Astrocyte of the cerebellum (primary cell): ENCODE data around the gene SEC24D.

Experiments
- DNase-seq: peaks from one replicate; pipeline ENCODE4 v3.0.0-alpha.2; 2011; ENCODE audit warnings: low read depth
- H3K4me3 ChIP-seq: 2 replicates; pipeline ENCODE4 v1.5.1; 2011; ENCODE audit warnings: mild to moderate bottlenecking, low read depth, low read length, moderate library complexity
- in situ Hi-C: cut with HindIII; loops from 2 replicates; pipeline ENCODE4 v1.10.0; 2017; ENCODE audit warnings: low sequenced_read_pairs
- TF ChIP-seq, protein P1 (sequence below): IDR thresholded peaks from 2 replicates; pipeline ENCODE4 v1.5.1; 2012; ENCODE audit warnings: low read length, low read depth, moderate library complexity, mild to moderate bottlenecking; ENCODE audit errors: missing control alignments

Gene SEC24D

DNA sequence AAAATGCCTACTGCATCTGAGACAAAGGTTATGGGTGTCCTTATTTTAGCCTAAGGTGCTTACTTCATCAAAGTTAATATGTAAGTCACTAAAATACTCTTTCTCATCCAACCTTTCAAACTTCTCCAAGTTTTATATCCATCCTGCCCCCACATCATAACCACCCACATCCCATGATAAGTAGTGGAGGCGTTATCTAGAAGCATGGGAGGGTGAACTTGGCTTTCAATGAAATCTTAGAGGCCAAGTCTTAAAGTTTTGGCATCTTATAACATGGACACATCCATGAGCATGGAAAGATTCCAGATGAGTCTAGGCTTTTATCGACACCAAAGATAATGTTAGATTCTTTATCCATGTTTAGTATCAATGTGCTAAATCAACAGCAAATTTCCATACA is 22.9 kb upstream of the SEC24D start:
- TF ChIP-seq, protein P1, sequence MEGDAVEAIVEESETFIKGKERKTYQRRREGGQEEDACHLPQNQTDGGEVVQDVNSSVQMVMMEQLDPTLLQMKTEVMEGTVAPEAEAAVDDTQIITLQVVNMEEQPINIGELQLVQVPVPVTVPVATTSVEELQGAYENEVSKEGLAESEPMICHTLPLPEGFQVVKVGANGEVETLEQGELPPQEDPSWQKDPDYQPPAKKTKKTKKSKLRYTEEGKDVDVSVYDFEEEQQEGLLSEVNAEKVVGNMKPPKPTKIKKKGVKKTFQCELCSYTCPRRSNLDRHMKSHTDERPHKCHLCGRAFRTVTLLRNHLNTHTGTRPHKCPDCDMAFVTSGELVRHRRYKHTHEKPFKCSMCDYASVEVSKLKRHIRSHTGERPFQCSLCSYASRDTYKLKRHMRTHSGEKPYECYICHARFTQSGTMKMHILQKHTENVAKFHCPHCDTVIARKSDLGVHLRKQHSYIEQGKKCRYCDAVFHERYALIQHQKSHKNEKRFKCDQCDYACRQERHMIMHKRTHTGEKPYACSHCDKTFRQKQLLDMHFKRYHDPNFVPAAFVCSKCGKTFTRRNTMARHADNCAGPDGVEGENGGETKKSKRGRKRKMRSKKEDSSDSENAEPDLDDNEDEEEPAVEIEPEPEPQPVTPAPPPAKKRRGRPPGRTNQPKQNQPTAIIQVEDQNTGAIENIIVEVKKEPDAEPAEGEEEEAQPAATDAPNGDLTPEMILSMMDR, result no peak
- in situ Hi-C loops, result no loop called here
- no peak overlapping the region for H3K4me3 ChIP-seq
- no peak for DNase-seq

- TF ChIP-seq, protein P1, result no peak
- no peak overlapping the region for H3K4me3 ChIP-seq
- no peak for DNase-seq
- in situ Hi-C loops, result no loop called here
These were observed 21.8 kb upstream of the SEC24D start for GRCh38 chr4:118857760-118858159.

DNA sequence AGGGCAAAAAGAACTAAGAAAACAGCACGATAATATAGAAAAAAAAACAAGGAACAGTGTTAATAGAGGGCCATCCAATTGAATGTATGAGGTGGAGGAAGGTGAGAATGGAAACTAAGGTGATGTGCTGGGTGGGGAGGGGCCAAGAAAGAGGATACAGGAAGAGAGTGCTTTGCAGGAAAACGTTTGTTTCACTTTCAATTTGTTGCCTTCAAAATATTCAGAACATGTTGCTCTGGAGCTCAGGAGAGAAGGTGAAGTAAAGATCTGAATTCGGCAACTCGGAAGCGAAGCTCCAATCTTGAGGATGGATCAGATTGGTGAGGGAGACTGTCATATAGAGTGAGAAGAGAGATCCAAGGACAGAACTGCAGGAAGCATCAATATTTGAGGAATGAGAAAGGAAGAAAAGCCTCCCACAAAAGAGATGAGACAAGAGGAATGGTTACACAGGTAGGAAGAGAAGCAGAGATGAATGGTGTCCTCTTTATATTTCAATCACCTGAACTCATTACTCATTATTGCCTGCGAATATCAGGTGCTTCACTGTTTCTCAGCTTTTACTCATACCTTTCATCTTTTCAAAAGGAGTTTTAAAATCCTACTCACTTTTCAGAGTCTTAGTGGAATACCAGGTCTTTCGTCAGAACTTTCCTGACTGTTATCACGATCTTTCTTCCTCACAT is 14.7 kb upstream of the SEC24D start:
- TF ChIP-seq, protein P1, result no peak
- in situ Hi-C loops, result no loop called here
- peak overlapping the region; percentile 20 for H3K4me3 ChIP-seq
- DNase-seq, result no peak

- in situ Hi-C loops, result loop anchor here (5.0 kb wide), 1 partner anchor 57 kb away; no protein-coding TSS in a partner anchor
- H3K4me3 ChIP-seq, result peak overlapping the region; percentile 20
- DNase-seq, result no peak
These were observed 14.1 kb upstream of the SEC24D start for GRCh38 chr4:118849867-118850487.

DNA sequence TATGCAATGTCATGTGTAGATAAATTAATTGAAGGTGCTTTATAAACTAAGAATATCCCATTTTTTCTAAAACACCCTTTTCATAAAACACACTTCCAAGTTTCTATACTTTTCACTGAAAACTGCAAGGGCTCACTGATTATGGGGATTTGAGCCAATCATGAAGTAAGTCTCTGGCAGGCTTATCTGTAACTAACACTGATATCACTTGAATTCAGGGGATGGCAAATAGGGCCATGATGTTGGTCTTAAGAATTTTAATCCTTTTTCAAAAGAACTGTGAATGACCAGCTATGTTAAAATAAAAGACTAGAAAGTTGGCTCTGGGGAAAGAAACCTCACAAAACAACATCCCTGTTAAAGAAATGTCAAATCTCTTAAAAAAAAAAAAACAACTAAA is 13.0 kb upstream of the SEC24D start:
- TF ChIP-seq, protein P1, result no peak
- no peak overlapping the region for H3K4me3 ChIP-seq
- no peak for DNase-seq
- in situ Hi-C loops, result loop anchor here (5.0 kb wide), 1 partner anchor 58 kb away; no protein-coding TSS in a partner anchor

More at GRCh38 chr4:118849867-118850487, 14.1 kb upstream of the SEC24D start:
- TF ChIP-seq, protein P1, result no peak

- in situ Hi-C loops, result loop anchor here (5.0 kb wide), 1 partner anchor 59 kb away; no protein-coding TSS in a partner anchor
- TF ChIP-seq, protein P1, result no peak
- no peak for DNase-seq
- H3K4me3 ChIP-seq, result no peak overlapping the region
These were observed 12.3 kb upstream of the SEC24D start for GRCh38 chr4:118848242-118848641.
